Retinal pigment epithelial cell (primary cell): ENCODE measurements around the gene MFSD6.

Experiments used
- DNase-seq: peaks from one replicate; pipeline ENCODE4 v3.0.0-alpha.2; 2010; ENCODE audit warnings: low read depth
- H3K4me3 ChIP-seq: 2 replicates; pipeline ENCODE4 v1.5.1; 2011; ENCODE audit warnings: mild to moderate bottlenecking, low read length, control low read depth, moderate library complexity
- TF ChIP-seq, protein P1 (sequence below): conservative IDR thresholded peaks from 2 replicates; pipeline ENCODE4 v1.5.1; 2011; ENCODE audit warnings: low read depth, low read length, control low read depth, inconsistent platforms

The MFSD6 gene

DNA sequence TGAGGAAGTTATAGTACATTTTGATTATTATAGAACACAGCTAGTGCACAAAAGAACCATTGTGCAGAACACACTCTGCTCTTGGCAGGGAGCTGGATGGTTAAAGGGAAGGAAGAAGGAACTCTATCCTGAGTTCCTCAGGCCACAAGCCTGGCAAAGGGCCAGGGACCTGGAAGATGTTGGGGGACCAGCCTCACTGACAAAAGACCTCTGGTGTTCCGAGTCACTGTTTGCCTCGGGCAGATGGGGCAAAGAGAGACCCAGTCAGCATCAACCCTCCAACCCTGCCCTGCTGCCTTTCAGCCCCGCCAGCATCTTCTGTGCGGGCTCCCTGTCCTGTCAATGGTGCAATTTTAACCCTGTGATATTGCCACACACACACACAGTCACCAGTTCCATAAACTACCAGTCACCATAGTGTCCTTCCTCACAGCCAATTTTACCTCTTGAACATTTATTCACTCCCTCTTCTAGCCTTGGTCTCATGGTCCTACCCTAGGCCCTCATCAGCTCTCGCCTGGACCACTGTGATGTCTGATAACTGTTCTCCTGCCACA, 104.5 kb downstream of the MFSD6 start:
- no peak overlapping the region for H3K4me3 ChIP-seq
- DNase-seq = no peak
- TF ChIP-seq, protein P1, sequence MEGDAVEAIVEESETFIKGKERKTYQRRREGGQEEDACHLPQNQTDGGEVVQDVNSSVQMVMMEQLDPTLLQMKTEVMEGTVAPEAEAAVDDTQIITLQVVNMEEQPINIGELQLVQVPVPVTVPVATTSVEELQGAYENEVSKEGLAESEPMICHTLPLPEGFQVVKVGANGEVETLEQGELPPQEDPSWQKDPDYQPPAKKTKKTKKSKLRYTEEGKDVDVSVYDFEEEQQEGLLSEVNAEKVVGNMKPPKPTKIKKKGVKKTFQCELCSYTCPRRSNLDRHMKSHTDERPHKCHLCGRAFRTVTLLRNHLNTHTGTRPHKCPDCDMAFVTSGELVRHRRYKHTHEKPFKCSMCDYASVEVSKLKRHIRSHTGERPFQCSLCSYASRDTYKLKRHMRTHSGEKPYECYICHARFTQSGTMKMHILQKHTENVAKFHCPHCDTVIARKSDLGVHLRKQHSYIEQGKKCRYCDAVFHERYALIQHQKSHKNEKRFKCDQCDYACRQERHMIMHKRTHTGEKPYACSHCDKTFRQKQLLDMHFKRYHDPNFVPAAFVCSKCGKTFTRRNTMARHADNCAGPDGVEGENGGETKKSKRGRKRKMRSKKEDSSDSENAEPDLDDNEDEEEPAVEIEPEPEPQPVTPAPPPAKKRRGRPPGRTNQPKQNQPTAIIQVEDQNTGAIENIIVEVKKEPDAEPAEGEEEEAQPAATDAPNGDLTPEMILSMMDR = no peak

GRCh38 chr2:190513877-190514276, 105.7 kb downstream of the MFSD6 start:
- H3K4me3 ChIP-seq = no peak overlapping the region
- DNase-seq = no peak
- TF ChIP-seq, protein P1 = no peak

- TF ChIP-seq, protein P1 = no peak
- DNase-seq = no peak
- no peak overlapping the region for H3K4me3 ChIP-seq
These were observed 106.5 kb downstream of the MFSD6 start for GRCh38 chr2:190514676-190515075.

DNA sequence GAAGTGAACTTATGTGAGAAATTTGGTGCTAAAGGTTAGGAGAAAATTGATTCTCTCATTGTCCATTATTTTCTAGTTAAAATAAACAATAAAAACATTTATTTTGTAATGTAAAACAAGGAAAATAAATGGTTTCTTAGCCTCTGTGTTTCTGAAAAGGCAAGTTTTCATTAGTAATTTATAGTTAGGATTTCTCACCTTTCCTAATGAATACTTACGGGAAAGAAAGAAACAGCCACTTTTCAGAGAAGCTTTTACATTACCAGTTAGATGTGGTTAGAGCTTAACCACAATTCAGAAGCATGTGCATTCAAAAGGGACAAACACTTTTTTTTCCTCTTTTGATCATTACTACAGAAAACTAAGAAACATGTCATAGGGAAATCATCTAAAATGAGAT, 107.5 kb downstream of the MFSD6 start:
- TF ChIP-seq, protein P1 = no peak
- no peak for DNase-seq
- H3K4me3 ChIP-seq = no peak overlapping the region

- no peak for DNase-seq
- no peak overlapping the region for H3K4me3 ChIP-seq
- TF ChIP-seq, protein P1 = no peak
These were observed 109.3 kb downstream of the MFSD6 start for GRCh38 chr2:190517468-190517867.

- H3K4me3 ChIP-seq = no peak overlapping the region
- DNase-seq = no peak
- TF ChIP-seq, protein P1 = no peak
These were observed 112.0 kb downstream of the MFSD6 start for GRCh38 chr2:190519975-190520767.

GRCh38 chr2:190524928-190525327, 116.8 kb downstream of the MFSD6 start:
- TF ChIP-seq, protein P1 = no peak
- DNase-seq = no peak
- no peak overlapping the region for H3K4me3 ChIP-seq
